PC-3 (cell line): Measurements from ENCODE around the gene EHBP1.

ENCODE experiments used
- CTCF ChIP-seq: fragments of 300-600 bp; sonication (generic); conservative IDR thresholded peaks from 2 replicates; pipeline ENCODE4 v1.5.1; 2017; ENCODE audit warnings: antibody characterized with exemption, low read depth, mild to moderate bottlenecking, low read length
- EZH2 ChIP-seq: fragments of 300-600 bp; sonication (generic); IDR thresholded peaks from one replicate; pipeline ENCODE4 v1.6.1; 2017; ENCODE audit warnings: antibody characterized with exemption, mild to moderate bottlenecking, low read length; ENCODE audit not compliant: unreplicated experiment
- EZH2phosphoT487 ChIP-seq: fragments of 300-600 bp; sonication (generic); IDR thresholded peaks from 2 replicates; pipeline ENCODE4 v1.6.1; 2018; ENCODE audit warnings: mild to moderate bottlenecking, antibody characterized with exemption, low read length, borderline replicate concordance

GRCh38 chr2:63003351-63003750 is 297.8 kb downstream of the EHBP1 start:
- TF ChIP-seq EZH2 (no peak), EZH2phosphoT487 (no peak), CTCF (no peak)
